GM21529 (cell line): ENCODE data around the gene MME.
A peak's percentile ranks its signal among the peaks of the same experiment; 100 is the strongest.

Source experiments
- ATAC-seq: cut with Tn5 transposase; IDR thresholded peaks from one replicate; pipeline ENCODE4 v1.9.1; 2021; ENCODE audit not compliant: unreplicated experiment

MME gene

GRCh38 chr3:155135003-155135402 is 54.9 kb downstream of the MME start:
- no peak for ATAC-seq

GRCh38 chr3:155138677-155139076 is 58.6 kb downstream of the MME start:
- no peak for ATAC-seq

- ATAC-seq, result no peak
Measured at GRCh38 chr3:155147588-155147987, 67.5 kb downstream of the MME start.

- ATAC-seq, result no peak
Measured at GRCh38 chr3:155149494-155149893, 69.4 kb downstream of the MME start.

- ATAC-seq, result no peak
Measured at GRCh38 chr3:155153242-155154186, 73.4 kb downstream of the MME start.

- no peak for ATAC-seq
Measured at GRCh38 chr3:155154255-155154654, 74.1 kb downstream of the MME start.

GRCh38 chr3:155158346-155159037 is 78.4 kb downstream of the MME start:
- ATAC-seq, result no peak

GRCh38 chr3:155159301-155159700 is 79.2 kb downstream of the MME start:
- ATAC-seq, result no peak

- ATAC-seq, result no peak
Measured at GRCh38 chr3:155161640-155162292, 81.6 kb downstream of the MME start.

- ATAC-seq, result no peak
Measured at GRCh38 chr3:155164306-155164705, 84.2 kb downstream of the MME start.

- no peak for ATAC-seq
Measured at GRCh38 chr3:155166441-155166840, 86.3 kb downstream of the MME start.

GRCh38 chr3:155169197-155169596 is 89.1 kb downstream of the MME start:
- ATAC-seq, result no peak

- ATAC-seq, result no peak
Measured at GRCh38 chr3:155173771-155174170, 93.7 kb downstream of the MME start.

GRCh38 chr3:155178810-155179436 is 98.8 kb downstream of the MME start:
- ATAC-seq, result no peak

GRCh38 chr3:155179437-155179827 is 99.3 kb downstream of the MME start:
- no peak for ATAC-seq

- ATAC-seq, result no peak
Measured at GRCh38 chr3:155179966-155180757, 100.0 kb downstream of the MME start.

- no peak for ATAC-seq
Measured at GRCh38 chr3:155182467-155182866, 102.3 kb downstream of the MME start.

- peak; percentile 58 for ATAC-seq
Measured at GRCh38 chr3:155184011-155184410, 103.9 kb downstream of the MME start.

GRCh38 chr3:155185631-155186071 is 105.5 kb downstream of the MME start:
- ATAC-seq, result no peak

- ATAC-seq, result no peak
Measured at GRCh38 chr3:155188031-155188430, 107.9 kb downstream of the MME start.
